VCaP (cell line): Measurements from ENCODE around the gene ADM.

Source experiments
- H3K27ac ChIP-seq: fragments of 450-650 bp; 2 replicates; pipeline ENCODE4 v1.5.1; 2017
- CTCF ChIP-seq: fragments of 450-650 bp; conservative IDR thresholded peaks from 2 replicates; pipeline ENCODE4 v1.5.1; 2017; ENCODE audit warnings: mild to moderate bottlenecking, moderate library complexity

Gene ADM

GRCh38 chr11:10267821-10268220 lies 37.1 kb upstream of the ADM start:
- TF ChIP-seq CTCF = no peak
- no peak overlapping the region for H3K27ac ChIP-seq

- no peak overlapping the region for H3K27ac ChIP-seq
- TF ChIP-seq CTCF = no peak
Measured at GRCh38 chr11:10268746-10269488, 36.0 kb upstream of the ADM start.

- no peak overlapping the region for H3K27ac ChIP-seq
- no peak for TF ChIP-seq CTCF
Measured at GRCh38 chr11:10272132-10272531, 32.7 kb upstream of the ADM start.

GRCh38 chr11:10273738-10274137 lies 31.1 kb upstream of the ADM start:
- no peak overlapping the region for H3K27ac ChIP-seq
- no peak for TF ChIP-seq CTCF

- TF ChIP-seq CTCF = no peak
- no peak overlapping the region for H3K27ac ChIP-seq
Measured at GRCh38 chr11:10274726-10275125, 30.1 kb upstream of the ADM start.

GRCh38 chr11:10275714-10276113 lies 29.2 kb upstream of the ADM start:
- no peak for TF ChIP-seq CTCF
- no peak overlapping the region for H3K27ac ChIP-seq

GRCh38 chr11:10282117-10282516 lies 22.8 kb upstream of the ADM start:
- TF ChIP-seq CTCF = no peak
- H3K27ac ChIP-seq = no peak overlapping the region
